ELR (cell line): ENCODE data around the gene AGPAT4.
A peak's percentile ranks its signal among the peaks of the same experiment; 100 is the strongest.

ENCODE experiments used
- DNase-seq: peaks from one replicate; pipeline ENCODE4 v3.0.0-alpha.2; 2015; ENCODE audit warnings: low read depth

Gene AGPAT4

GRCh38 chr6:161281092-161281491, 7.2 kb upstream of the AGPAT4 start:
- DNase-seq = no peak

GRCh38 chr6:161279677-161280415, 6.0 kb upstream of the AGPAT4 start:
- DNase-seq = no peak

- DNase-seq = no peak
Observed at GRCh38 chr6:161276605-161277155, 2.8 kb upstream of the AGPAT4 start.

GRCh38 chr6:161274898-161275297, 1.0 kb upstream of the AGPAT4 start:
- peak; percentile 12 for DNase-seq

- DNase-seq = no peak
Observed at GRCh38 chr6:161274488-161274858, 612 bp upstream of the AGPAT4 start.

- DNase-seq = peak; percentile 56
Observed at GRCh38 chr6:161273274-161273751, 548 bp downstream of the AGPAT4 start.

- peak; percentile 42 for DNase-seq
Observed at GRCh38 chr6:161272635-161273273, 1.1 kb downstream of the AGPAT4 start.

- DNase-seq = peak; percentile 14
Observed at GRCh38 chr6:161271343-161272030, 2.4 kb downstream of the AGPAT4 start.

GRCh38 chr6:161270116-161270515, 3.7 kb downstream of the AGPAT4 start:
- no peak for DNase-seq

- no peak for DNase-seq
Observed at GRCh38 chr6:161269310-161269709, 4.6 kb downstream of the AGPAT4 start.

- DNase-seq = no peak
Observed at GRCh38 chr6:161268531-161269210, 5.2 kb downstream of the AGPAT4 start.

- no peak for DNase-seq
Observed at GRCh38 chr6:161266513-161267230, 7.2 kb downstream of the AGPAT4 start.

GRCh38 chr6:161265975-161266374, 7.9 kb downstream of the AGPAT4 start:
- DNase-seq = peak; percentile 48

- DNase-seq = no peak
Observed at GRCh38 chr6:161265554-161265953, 8.3 kb downstream of the AGPAT4 start.

GRCh38 chr6:161264181-161264580, 9.7 kb downstream of the AGPAT4 start:
- DNase-seq = no peak

GRCh38 chr6:161261816-161262215, 12.0 kb downstream of the AGPAT4 start:
- DNase-seq = no peak

GRCh38 chr6:161261325-161261724, 12.5 kb downstream of the AGPAT4 start:
- peak; percentile 80 for DNase-seq

- DNase-seq = no peak
Observed at GRCh38 chr6:161259302-161259701, 14.6 kb downstream of the AGPAT4 start.

GRCh38 chr6:161257793-161258457, 15.9 kb downstream of the AGPAT4 start:
- peak; percentile 95 for DNase-seq

GRCh38 chr6:161256407-161256806, 17.5 kb downstream of the AGPAT4 start:
- no peak for DNase-seq

- DNase-seq = no peak
Observed at GRCh38 chr6:161255518-161255917, 18.3 kb downstream of the AGPAT4 start.
